ENCODE data around the gene CRYGC. TPM values are rescaled to one million over a fixed set of nuclear protein-coding genes. Genes with fewer than 3 reads are reported as not detected.
"Not testable (repeated sequence)": the region's sequence is repeated elsewhere in the genome, so short reads cannot be mapped to it uniquely, and the experiment has no call there.

Gene CRYGC
- total RNA-seq, 1 experiment from 2014 or later, result not detected

DNA sequence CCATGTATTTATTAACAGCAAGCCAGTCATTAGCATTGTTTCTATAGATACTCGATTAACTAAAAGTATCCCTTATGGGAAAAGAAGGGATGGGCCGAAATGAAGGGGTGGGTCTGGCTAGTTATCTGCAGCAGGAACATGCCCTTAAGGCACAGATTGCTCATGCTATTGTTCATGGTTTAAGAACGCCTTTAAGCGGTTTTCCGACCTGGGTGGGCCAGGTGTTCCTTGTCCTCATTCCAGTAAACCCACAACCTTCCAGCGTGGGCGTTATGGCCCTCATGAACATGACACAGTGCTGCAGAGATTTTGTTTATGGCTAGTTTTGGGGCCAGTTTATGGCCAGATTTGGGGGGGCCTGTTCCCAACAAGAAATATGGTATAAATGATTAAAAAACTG, 8.7 kb upstream of the CRYGC start:
- DNase-seq (ENCODE audit: low read depth), result not testable (repeated sequence)

DNA sequence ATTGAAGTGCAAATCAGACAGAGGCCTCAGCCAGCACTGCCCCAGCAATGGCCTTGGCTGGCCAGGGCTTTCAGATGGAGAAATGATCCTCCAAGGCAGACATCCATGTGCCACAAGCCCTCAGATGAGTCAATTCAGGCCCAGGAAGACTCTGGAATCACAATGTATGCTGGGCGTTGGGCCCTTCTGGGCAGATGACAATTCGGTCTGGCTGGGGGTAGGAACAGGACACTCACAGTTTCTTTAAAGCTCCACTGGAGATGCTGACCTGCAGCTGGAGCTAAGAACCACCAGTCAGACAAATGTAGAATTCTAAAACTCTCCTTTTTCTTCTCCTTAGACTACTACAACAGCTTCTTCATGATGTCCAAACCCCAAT, 7.1 kb upstream of the CRYGC start:
- DNase-seq (ENCODE audit: low read depth), result no peak

DNA sequence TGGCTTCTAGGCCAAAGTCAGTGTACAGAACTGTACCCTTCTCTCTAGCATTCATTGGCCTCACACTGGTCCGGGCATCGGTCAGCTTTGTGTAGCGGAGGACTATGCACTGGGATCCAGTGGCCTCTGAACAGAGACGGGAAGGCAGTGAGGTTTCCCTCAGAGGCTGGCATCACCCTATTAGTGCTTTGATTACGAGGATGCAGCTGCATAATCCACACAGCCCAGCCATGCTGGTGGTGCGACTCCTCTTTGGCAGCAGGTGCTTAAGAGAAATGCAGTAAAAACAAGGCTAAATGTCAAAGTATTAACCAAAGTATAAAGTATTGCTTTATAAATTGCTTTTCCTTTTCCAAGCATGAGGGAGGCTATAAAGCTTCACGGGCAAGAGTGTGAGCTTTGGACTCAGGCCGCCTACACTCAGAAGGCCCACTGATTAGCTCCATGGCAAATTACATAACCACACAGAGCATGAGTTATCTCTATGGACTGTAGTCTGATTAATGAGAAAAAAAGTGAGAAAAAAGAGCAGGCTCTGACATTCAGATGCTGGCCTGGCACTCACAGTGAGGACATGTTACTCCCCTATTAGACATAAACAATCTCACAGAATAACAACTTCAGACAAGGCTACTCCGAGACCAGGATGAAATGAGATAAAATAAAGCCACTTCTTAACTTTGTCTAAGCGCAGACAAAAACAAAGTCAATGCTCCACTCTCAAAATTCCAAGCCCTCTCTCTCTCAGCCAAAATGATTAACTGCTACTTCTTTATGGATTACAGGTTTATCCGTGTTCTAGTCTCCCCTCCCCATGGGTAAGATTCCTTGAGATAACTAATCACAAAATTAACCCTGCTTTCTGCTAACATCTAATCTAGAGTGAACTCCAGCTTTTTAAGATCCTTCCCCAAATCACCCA, 6.4 kb upstream of the CRYGC start:
- DNase-seq (ENCODE audit: low read depth), result no peak

DNA sequence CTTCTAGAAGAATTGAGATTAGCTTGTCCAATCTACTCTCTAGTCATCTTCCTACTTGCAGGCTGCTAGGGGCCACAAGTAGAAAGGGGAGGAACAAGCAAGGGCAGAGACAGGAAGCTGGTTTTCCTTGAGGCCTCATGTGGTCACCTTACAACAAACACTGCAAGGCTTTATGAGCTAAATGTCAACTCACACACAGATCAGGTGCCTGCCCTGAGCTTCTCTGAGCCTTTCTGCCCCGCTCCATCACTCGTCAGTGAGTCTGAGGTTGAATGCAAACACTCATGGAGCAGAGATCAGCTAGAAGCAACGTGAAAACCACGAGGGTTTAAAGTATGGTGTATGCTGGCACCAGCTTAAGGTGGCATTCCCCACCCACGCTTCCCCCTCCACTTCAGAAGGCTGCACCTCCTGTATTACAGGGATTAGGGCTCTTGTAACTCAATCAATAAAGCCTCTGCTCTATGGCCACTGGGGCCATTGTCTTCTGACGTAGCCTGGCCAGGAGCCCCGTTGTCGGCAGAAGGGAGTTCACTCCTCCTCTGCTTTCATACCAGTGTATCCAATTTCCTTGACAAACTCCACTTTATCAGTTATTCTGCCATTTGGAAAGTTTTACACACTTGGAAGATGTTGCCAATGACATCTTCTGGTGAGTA, 5.4 kb upstream of the CRYGC start:
- peak; percentile 55 for DNase-seq (ENCODE audit: low read depth)

DNA sequence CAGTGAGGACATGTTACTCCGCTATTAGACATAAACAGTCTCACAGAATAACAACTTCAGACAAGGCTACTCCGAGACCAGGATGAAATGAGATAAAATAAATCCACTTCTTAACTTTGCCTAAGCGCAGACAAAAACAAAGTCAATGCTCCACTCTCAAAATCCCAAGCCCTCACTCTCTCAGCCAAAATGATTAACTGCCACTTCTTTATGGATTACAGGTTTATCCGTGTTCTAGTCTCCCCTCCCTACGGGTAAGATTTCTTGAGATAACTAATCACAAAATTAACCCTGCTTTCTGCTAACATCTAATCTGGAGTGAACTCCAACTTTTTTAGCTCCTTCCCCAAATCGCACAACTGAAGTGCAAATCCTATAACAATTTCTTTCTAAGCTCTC, 1.1 kb upstream of the CRYGC start:
- no peak for DNase-seq (ENCODE audit: low read depth)

DNA sequence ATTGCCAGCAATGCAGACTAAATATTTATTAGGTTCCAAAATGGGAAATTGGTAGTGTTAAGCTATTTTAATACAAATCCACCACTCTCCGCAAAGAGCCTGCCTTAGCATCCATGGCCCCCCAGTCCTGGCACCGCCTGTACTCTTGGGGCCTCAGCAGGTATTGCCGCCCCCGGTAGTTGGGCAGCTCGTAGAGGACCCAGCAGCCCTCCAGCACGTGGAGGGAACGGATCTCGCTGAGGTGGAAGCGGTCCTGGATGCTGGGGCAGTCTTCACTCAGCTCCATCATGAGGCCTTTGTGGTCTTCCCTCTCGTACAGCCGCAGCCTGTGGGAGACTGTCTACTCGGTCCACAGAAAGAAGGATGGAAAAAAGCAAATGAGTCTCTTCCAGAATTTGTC, 1.5 kb downstream of the CRYGC start:
- DNase-seq (ENCODE audit: low read depth), result no peak

DNA sequence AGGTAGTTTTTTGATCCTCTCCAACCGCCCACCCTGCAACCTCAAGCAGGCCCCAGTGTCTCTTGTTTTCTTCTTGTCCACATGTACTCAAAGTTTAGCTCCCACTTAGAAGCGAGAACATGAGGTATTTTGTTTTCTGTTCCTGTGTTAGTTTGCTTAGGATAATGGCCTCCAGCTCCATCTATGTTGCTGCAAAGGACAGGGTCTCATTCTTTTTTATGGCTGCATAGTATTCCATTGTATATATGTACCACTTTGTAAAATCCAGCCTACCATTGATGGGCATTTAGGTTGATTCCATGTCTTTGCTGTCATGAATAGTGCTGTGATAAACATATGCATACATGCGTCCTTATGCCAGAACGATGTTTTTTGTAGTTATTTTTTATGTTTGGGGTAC, 2.5 kb downstream of the CRYGC start:
- no peak for DNase-seq (ENCODE audit: low read depth)

DNA sequence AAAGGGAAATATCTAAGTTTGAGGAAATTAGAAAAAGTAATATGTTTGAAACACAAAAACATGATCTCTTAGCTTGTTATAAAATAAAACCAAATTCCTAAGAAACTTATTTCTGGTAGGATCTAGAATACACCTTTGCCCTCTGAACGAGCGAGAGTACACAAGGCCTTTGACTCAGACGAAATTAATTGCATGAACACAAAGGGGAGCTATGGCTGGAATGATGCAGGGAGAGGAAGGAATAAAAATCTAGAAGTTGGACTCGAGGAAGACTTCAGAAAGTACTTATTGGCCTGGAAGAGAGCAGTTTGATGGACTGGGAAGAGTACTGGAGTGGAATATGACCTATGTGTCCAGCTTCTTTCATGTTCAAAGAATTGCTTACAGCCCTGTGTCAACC, 4.4 kb downstream of the CRYGC start:
- DNase-seq (ENCODE audit: low read depth), result no peak

DNA sequence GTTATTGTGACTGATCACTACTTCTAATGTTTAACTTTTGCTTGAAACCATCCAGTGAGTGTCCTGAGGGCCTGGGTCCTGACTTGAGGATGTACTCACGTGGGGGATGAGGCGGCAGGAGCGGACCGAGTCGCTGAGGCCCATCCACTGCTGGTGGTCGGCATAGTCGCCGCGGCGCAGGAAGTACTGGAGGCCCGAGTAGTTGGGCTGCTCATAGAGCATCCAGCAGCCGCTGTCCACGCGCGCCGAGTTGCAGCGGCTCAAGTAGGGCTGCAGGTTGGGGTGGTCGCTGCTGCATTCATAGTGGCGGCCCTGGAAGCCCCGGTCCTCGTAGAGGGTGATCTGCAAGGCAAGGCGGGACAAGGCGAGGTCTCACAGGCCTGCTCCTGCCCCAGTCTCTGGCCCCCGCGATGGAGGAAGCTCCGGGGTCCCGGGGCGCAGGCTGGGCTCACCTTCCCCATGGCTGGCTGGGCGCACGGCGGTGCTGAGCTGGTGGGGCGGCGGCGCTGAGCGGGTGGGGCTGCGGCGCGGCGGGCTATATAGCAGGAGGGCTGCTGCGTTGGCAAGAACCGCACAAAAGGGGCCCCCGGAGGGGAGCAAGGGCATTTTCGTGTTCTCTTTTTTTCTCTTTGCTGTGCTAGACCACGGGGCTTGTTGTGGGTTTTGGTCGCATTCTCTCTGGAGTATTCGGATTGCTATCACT, 5.5 kb downstream of the CRYGC start, which contains the start of gene CRYGD:
Gene CRYGD, minus strand, starts transcription at position 512 of the 703 bp plus-strand sequence. Its CDS starts 51 bp downstream, at position 461.
- not testable (repeated sequence) for DNase-seq (ENCODE audit: low read depth)

DNA sequence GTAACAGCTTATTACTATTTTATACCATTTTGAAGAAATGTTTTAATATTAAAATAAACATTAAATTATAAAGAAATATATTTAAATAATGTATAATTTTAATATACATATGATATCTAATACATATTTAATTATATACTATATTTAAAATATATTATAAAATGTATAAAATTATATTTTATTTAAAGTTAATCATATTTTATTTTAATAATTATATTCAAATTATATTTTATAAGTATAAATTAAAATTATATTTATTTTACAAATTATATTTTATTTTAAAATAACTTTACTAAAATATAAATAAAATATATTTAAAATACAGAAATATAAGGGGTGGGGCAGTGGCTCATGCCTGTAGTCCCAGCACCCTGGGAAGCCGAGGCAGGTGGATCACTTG, 7.4 kb downstream of the CRYGC start:
- no peak for DNase-seq (ENCODE audit: low read depth)

DNA sequence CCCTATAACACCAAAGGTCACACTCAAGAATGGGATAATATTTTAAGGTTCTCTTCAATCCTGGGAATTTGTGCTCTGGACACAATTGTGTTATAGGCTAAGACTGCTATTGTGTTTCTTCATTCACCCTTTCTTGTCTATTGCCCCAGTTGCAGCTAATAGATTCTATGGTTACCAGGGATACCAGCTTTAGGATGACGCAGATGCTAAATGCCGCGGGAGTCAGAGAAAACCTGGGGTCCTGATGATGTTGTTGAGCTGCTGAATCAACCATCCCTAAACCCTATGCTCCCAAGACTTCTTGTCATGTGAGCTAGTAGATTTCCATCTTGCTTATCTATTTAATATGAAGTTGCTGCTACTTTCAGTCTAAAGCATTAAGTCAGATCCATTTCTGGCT, 10.7 kb downstream of the CRYGC start:
- no peak for DNase-seq (ENCODE audit: low read depth)

DNA sequence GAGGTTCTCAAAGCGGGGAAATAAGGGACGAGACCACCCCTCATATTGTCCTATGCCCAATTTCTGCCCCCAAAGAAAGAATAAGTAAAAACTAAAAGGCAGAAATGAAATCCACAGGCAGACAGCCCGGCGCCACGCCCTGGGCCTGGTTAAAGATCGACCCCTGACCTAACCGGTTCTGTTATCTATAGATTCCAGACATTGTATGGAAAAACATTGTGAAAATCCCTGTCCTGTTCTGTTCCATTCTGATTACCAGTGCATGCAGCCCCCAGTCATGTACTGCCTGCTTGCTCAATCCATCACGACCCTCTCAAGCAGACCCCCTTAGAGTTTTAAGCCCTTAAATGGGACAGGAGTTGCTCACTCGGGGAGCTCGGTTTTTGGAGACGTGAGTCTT, 12.2 kb downstream of the CRYGC start:
- DNase-seq (ENCODE audit: low read depth), result not testable (repeated sequence)

DNA sequence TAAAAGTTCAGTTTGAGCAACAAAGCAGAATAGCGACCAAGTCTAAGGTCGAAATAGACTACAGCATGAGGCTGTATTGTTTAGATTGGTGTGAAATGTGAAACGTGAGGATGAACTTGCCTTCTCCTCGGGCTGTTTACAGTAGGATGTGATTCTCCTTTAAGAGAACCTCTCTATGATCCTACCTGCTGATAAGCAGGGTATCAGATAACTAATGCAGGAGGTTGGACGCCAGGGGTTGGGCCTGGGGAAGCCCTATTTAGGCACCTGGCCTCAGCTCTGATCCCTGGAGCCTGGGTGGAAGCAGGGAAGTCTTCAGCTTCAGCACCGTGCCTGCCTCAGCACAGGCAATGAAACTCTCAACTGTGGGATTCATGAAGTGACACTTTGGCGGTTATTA, 16.7 kb downstream of the CRYGC start:
- no peak for DNase-seq (ENCODE audit: low read depth)

DNA sequence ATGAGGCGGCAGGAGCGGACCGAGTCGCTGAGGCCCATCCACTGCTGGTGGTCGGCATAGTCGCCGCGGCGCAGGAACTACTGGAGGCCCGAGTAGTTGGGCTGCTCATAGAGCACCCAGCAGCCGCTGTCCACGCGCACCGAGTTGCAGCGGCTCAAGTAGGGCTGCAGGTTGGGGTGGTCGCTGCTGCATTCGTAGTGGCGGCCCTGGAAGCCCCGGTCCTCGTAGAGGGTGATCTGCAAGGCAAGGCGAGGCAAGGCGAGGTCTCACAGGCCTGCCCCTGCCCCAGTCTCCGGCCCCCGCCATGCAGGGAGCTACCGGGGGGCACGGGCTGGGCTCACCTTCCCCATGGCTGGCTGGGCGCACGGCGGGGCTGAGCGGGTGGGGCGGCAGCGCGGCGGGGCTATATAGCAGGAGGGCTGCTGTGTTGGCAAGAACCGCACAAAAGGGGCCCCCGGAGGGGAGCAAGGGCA, 17.3 kb downstream of the CRYGC start:
- not testable (repeated sequence) for DNase-seq (ENCODE audit: low read depth)

DNA sequence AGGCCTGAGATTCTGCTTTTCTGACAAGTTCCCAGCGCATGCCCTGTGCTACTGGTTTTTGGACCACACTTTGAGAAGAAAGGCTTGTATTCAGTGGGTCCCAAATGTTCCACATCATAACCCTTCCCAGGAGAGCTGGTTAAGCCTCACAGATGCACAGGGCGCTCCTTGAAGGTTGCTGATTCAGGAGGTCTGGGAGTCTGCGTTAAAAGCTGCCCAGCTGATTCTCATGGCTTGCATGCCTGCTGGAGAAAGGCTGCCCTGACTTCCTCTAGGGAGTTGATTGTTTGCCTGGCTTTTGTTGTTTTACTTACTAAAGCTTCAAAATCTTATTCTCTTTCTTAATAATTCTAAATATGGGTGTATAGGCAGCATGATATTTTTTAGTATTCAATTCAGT, 26.0 kb downstream of the CRYGC start:
- no peak for DNase-seq (ENCODE audit: low read depth)

DNA sequence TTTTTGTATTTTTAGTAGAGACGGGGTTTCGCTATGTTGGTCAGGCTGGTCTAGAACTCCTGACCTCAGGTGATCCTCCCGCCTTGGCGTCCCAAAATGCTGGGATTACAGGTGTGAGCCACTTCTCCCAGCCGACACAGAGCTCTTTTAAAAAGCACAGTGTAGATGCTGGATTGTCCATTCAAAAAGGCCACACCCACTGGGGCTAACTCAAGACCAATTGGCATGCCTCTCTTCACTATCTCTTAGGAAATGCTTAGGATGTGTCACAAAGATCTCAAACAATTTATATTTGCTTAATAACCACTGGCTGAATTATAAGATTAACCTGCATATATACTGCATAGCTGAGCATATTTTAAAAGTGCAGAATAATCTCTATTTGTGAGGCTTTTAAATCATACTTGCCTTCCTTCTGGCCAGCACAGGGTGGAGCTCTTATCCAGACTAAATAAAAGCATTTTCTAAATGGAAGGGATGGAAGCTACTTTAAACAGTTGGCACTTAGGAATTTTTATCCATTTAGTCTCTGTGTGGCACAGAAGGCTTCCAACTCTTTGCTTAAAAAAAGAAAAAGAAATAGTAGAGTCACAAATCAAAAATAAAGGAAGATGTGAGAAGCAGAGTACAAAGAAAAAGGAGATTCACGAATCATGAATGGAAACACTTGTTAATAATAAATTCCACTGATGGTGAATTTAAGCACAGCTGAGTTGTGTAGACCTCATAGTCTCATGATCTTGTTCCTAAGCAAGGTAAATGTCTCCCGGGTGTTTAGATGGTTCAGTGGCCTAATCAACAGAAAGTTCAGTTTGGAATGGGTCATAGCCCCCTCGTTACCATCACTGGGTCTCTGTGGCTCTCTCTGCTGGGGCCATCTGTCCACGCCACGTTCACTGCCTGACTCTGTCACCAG, 27.7 kb downstream of the CRYGC start:
- DNase-seq (ENCODE audit: low read depth), result peak; percentile 42

DNA sequence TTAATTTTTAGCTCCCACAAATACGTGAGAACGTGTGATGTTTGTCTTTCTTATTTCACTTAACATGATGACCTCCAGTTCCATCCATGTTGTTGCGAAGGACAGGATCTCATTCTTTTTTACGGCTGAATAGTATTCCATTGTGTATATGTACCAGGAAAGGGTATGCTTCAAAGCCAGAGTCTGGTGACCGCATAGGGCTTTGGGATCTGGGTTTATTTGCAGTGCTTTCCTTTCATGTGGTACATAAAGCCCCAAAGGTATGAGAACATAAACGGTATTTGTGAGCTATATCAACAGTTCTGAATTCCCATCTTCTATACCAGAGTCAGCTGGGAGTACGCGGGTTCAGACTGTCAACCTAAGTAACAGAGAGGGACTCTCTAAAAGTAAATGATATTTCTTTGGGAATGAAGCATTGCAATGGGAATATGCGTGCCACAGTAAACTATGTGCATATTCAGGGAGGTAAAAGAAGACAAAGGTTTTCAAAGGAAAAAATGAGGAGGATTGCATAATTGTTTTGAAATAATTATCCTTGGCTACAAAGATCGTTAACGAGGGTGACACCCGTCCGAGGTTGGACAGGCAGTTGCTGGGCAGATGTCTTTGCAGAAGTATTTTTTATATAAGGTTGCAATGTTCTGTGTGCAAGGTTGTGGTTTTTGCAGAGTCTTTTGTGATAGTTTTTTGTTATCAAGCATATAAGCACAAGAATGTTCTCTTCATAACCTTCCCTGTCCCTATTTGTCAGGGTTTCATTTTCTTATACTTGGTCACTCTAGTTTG, 29.8 kb downstream of the CRYGC start:
- no peak for DNase-seq (ENCODE audit: low read depth)

DNA sequence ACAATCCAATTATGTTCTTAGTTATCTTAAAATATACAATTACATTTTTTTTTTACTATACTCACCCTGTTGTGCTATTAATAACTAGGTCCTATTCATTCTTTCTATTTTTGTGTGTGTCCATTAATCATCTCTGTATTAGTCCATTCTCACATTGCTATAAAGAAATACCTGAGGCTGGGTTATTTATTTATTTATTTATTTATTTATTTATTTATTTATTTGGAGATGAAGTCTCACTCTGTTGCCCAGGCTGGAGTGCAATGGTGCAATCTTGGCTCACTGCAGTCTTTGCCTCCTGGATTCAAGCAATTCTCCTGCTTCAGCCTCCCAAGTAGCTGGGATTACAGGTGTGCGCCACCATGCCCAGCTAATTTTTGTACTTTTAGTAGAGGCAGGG, 30.9 kb downstream of the CRYGC start:
- DNase-seq (ENCODE audit: low read depth), result not testable (repeated sequence)

DNA sequence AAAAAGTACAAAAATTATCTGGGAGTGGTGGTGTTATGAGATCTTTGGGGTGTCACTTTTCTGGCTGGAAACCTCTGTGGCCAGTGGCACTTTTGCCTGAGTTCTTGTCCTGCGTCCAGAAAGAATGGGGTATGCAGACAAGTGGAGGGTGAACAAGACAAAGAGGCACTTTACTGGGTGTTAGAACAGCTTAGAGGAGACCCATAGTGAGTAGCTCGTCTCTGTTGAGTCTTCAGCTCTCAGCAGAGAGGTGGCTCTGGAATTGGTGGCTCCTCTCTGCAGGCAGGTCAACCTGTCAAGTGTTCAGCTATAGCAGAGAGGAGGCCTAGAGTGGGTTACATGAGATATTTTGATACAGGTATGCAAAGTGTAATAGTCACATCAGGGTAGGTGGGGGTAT, 31.4 kb downstream of the CRYGC start:
- DNase-seq (ENCODE audit: low read depth), result no peak

DNA sequence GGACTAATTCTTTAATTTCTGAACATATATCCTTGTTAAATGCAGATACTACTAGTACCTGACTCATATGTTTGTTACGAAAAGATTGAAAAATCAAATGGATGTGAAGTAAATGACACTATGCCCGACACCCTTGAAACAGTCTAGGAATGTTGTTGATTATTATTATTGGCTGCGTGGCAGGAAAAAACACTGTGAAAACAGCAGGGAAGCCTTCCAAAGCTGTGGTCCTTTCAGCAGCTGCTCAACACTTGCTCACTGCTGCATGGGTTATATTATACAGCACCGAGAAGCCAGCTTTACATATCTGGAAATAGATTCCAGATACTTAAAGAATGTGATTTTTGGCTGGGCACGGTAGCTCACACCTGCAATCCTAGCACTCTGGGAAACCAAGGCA, 31.8 kb downstream of the CRYGC start:
- DNase-seq (ENCODE audit: low read depth), result no peak

Data from HT1080 (cell line).